Activated CD8-positive, alpha-beta T cell treated with anti-CD3 and anti-CD28 coated beads for 36 hours (primary cell): ENCODE measurements around the gene TNRC6C. TPM values are rescaled to one million over a fixed set of nuclear protein-coding genes. Genes with fewer than 3 reads are reported as not detected.

Experiments used
- ATAC-seq: fragments of 200-7000 bp; cut with Tn5 transposase; one replicate; pipeline ENCODE4 v1.10.0; 2021; ENCODE audit warnings: mild to moderate bottlenecking, moderate library complexity
- CTCF ChIA-PET: fragments of 350-600 bp; sonication (Branson Sonifier 250); formaldehyde crosslinking; loops from one replicate; lab custom pipeline; 2021; ENCODE audit warnings: antibody characterized with exemption; lab: Charles Lee
- POLR2A ChIA-PET: fragments of 350-600 bp; sonication (Branson Sonifier 250); formaldehyde crosslinking; loops from one replicate; lab custom pipeline; 2021; ENCODE audit warnings: antibody characterized with exemption; lab: Charles Lee
- DNase-seq: peaks from one replicate; pipeline ENCODE4 v3.0.0-alpha.2; 2020
- H3K27ac Mint-ChIP-seq: one replicate; pipeline ENCODE4 v1.8.0; 2021; ENCODE audit warnings: mild to moderate bottlenecking, mixed read lengths
- H3K27me3 Mint-ChIP-seq: one replicate; pipeline ENCODE4 v1.8.0; 2021; ENCODE audit warnings: mixed read lengths
- H3K36me3 Mint-ChIP-seq: one replicate; pipeline ENCODE4 v1.8.0; 2021; ENCODE audit warnings: low read depth, mixed read lengths
- H3K4me1 Mint-ChIP-seq: one replicate; pipeline ENCODE4 v1.8.0; 2021; ENCODE audit warnings: low read depth, mixed read lengths
- H3K4me3 Mint-ChIP-seq: one replicate; pipeline ENCODE4 v1.8.0; 2021; ENCODE audit warnings: mild to moderate bottlenecking, moderate library complexity, mixed read lengths
- H3K9me3 Mint-ChIP-seq: one replicate; pipeline ENCODE4 v1.8.0; 2021; ENCODE audit warnings: mixed read lengths
- intact Hi-C: fragments of 100-400 bp; cut with micrococcal nuclease; formaldehyde crosslinking; loops from one replicate; pipeline ENCODE4 v1.10.0; 2022
- total RNA-seq, 2 experiments: library from RNA; stranded (reverse); gene quantifications; one replicate each; pipeline ENCODE4 v1.2.3, GENCODE V29; 2021
- TF ChIP-seq, protein P1 (sequence below): fragments of 200-600 bp; IDR thresholded peaks from one replicate; pipeline ENCODE4 v1.8.0; 2022; ENCODE audit warnings: antibody characterized with exemption, mild to moderate bottlenecking

Gene TNRC6C
- total RNA-seq, 2 experiments from 2014 or later = 26.4 to 26.6 TPM

DNA sequence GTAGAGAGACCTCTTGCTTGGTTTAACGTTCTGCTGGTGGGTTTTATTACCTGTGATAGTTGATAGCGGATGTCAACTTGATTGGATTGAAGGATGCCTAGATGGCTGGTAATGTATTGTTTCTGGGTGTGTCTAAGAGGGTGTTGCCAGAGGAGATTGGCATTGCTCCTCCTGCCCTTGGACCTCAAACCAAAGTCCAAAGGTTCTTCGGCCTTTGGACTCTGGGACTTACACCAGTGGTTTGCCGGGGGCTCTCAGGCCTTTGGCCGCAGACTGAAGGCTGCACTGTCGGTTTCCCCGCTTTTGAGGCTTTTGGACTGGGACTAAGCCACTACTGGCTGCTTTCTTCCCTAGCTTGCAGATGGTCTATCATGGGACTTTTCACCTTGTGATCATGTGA, 17.5 kb upstream of the TNRC6C start:
- intact Hi-C loops = no loop called here
- Mint-ChIP-seq H3K27ac (no peak overlapping the region), H3K27me3 (no peaks in the 10 kb centered on the region), H3K4me3 (no peak overlapping the region), H3K4me1 (no peaks in the 10 kb centered on the region), H3K9me3 (no peaks in the 10 kb centered on the region), H3K36me3 (no peaks in the 10 kb centered on the region)
- ChIA-PET POLR2A (no interaction called here), CTCF (no interaction called here)
- TF ChIP-seq, protein P1, sequence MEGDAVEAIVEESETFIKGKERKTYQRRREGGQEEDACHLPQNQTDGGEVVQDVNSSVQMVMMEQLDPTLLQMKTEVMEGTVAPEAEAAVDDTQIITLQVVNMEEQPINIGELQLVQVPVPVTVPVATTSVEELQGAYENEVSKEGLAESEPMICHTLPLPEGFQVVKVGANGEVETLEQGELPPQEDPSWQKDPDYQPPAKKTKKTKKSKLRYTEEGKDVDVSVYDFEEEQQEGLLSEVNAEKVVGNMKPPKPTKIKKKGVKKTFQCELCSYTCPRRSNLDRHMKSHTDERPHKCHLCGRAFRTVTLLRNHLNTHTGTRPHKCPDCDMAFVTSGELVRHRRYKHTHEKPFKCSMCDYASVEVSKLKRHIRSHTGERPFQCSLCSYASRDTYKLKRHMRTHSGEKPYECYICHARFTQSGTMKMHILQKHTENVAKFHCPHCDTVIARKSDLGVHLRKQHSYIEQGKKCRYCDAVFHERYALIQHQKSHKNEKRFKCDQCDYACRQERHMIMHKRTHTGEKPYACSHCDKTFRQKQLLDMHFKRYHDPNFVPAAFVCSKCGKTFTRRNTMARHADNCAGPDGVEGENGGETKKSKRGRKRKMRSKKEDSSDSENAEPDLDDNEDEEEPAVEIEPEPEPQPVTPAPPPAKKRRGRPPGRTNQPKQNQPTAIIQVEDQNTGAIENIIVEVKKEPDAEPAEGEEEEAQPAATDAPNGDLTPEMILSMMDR = no peak
- DNase-seq (no peak), ATAC-seq (no peak)

GRCh38 chr17:77942112-77942988, 16.2 kb upstream of the TNRC6C start:
- Mint-ChIP-seq H3K27me3 (no peaks in the 10 kb centered on the region), H3K9me3 (no peaks in the 10 kb centered on the region), H3K4me3 (no peak overlapping the region), H3K36me3 (no peaks in the 10 kb centered on the region), H3K27ac (no peak overlapping the region), H3K4me1 (no peaks in the 10 kb centered on the region)
- intact Hi-C loops = no loop called here
- CTCF ChIA-PET = no interaction called here
- ATAC-seq = no peak
- DNase-seq = no peak
- TF ChIP-seq, protein P1 = no peak
- POLR2A ChIA-PET = no interaction called here

GRCh38 chr17:77943971-77944370, 14.5 kb upstream of the TNRC6C start:
- TF ChIP-seq, protein P1 = no peak
- H3K9me3 Mint-ChIP-seq = no peaks in the 10 kb centered on the region

GRCh38 chr17:77944390-77945222, 13.9 kb upstream of the TNRC6C start:
- H3K27ac Mint-ChIP-seq = no peak overlapping the region
- no peak overlapping the region for H3K4me3 Mint-ChIP-seq
- POLR2A ChIA-PET = interaction anchor here (0.9 kb wide), 1 partner anchor 12 kb away, joined by 3 read pairs; no protein-coding TSS in a partner anchor
- no peaks in the 10 kb centered on the region for H3K9me3 Mint-ChIP-seq
- CTCF ChIA-PET = interaction anchor here (1.4 kb wide), 1 partner anchor 28 kb away, joined by 3 read pairs; no protein-coding TSS in a partner anchor
- intact Hi-C loops = no loop called here
- no peak for DNase-seq
- TF ChIP-seq, protein P1 = no peak
- ATAC-seq = no peak
- H3K27me3 Mint-ChIP-seq = no peaks in the 10 kb centered on the region
- H3K4me1 Mint-ChIP-seq = no peaks in the 10 kb centered on the region
- no peaks in the 10 kb centered on the region for H3K36me3 Mint-ChIP-seq

More at GRCh38 chr17:77943971-77944370, 14.5 kb upstream of the TNRC6C start:
- ChIA-PET CTCF (interaction anchor here (1.4 kb wide), 1 partner anchor 27 kb away, joined by 3 read pairs; no protein-coding TSS in a partner anchor), POLR2A (no interaction called here)
- no peak overlapping the region for H3K4me3 Mint-ChIP-seq
- no peaks in the 10 kb centered on the region for H3K27me3 Mint-ChIP-seq
- no peak overlapping the region for H3K27ac Mint-ChIP-seq
- no peak for ATAC-seq
- intact Hi-C loops = no loop called here
- DNase-seq = no peak
- no peaks in the 10 kb centered on the region for H3K36me3 Mint-ChIP-seq
- no peaks in the 10 kb centered on the region for H3K4me1 Mint-ChIP-seq
